GM13977 (cell line): ENCODE results near the gene MAP1LC3C.
A peak's percentile ranks its signal among the peaks of the same experiment; 100 is the strongest.
"Not testable (repeated sequence)": the region's sequence is repeated elsewhere in the genome, so short reads cannot be mapped to it uniquely, and the experiment has no call there.

Experiments used
- DNase-seq: peaks from one replicate; pipeline ENCODE4 v3.0.0; 2012; ENCODE audit warnings: low spot score
- in situ Hi-C: fragments of 300-500 bp; cut with MboI; formaldehyde crosslinking; loops from one replicate; pipeline ENCODE4 v1.12.0; 2022; ENCODE audit warnings: low sequenced_read_pairs, low pct_unique_long_range_greater_than_20kb, mixed read lengths, inconsistent platforms; ENCODE audit not compliant: unreplicated experiment
- TF ChIP-seq, protein P1 (sequence below): IDR thresholded peaks from 2 replicates; pipeline ENCODE4 v1.5.1; 2012; ENCODE audit warnings: mild to moderate bottlenecking, control low read depth; ENCODE audit not compliant: insufficient read depth; ENCODE audit errors: extremely low read depth, missing control alignments

Gene MAP1LC3C

DNA sequence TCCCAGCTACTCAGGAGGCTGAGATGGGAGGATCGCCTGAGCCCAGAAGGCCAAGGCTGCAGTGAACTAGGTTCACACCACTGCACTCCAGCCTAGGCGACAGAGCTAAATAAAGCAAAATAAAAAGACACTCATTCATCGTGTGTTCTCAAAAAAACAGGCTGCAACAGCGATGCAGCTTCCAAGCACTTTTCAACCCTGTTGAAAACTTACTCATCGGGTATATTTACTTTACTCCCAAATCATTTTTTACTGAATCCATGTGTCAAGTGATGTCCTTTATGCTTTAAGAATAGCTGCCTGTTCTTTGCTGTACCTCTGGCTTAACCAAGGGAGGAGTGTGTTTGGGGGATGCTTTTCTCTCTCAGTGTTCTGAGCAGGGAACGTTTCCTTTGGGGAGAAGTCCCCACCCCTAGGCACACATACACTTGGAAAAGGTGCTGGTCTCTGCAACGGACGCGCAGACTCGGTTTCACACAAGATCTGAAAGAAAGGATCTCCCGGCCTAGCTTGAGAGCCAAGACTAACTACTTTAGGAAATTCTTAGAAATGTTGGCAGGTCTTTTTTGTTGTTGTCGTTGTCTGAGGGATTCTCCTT, 1.4 kb downstream of the MAP1LC3C start:
- TF ChIP-seq, protein P1, sequence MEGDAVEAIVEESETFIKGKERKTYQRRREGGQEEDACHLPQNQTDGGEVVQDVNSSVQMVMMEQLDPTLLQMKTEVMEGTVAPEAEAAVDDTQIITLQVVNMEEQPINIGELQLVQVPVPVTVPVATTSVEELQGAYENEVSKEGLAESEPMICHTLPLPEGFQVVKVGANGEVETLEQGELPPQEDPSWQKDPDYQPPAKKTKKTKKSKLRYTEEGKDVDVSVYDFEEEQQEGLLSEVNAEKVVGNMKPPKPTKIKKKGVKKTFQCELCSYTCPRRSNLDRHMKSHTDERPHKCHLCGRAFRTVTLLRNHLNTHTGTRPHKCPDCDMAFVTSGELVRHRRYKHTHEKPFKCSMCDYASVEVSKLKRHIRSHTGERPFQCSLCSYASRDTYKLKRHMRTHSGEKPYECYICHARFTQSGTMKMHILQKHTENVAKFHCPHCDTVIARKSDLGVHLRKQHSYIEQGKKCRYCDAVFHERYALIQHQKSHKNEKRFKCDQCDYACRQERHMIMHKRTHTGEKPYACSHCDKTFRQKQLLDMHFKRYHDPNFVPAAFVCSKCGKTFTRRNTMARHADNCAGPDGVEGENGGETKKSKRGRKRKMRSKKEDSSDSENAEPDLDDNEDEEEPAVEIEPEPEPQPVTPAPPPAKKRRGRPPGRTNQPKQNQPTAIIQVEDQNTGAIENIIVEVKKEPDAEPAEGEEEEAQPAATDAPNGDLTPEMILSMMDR, result no peak
- no peak for DNase-seq
- in situ Hi-C loops, result loop anchor here (25.0 kb wide), 1 partner anchor 460 kb away; the partner anchor contains the start of gene KMO

DNA sequence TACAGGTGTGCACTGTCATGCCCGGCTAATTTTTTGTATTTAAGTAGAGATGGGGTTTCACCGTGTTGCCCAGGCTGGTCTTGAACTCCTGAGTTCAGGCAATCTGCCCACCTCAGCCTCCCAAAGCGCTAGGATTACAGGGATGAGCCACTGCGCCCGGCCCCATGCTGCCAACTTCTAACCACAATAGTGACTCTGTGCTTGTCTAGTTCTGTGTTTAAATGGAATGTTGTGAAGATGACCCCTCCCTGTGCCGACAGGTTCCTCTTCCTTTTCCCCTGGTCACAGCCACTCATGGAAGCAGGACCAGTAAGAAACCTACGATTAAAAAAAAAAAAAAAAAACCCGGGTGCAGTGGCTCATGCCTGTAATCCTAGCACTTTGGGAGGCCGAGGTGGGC, 4.7 kb downstream of the MAP1LC3C start:
- DNase-seq, result no peak
- in situ Hi-C loops, result loop anchor here (25.0 kb wide), 1 partner anchor 457 kb away; the partner anchor contains the start of gene KMO
- TF ChIP-seq, protein P1, result no peak

DNA sequence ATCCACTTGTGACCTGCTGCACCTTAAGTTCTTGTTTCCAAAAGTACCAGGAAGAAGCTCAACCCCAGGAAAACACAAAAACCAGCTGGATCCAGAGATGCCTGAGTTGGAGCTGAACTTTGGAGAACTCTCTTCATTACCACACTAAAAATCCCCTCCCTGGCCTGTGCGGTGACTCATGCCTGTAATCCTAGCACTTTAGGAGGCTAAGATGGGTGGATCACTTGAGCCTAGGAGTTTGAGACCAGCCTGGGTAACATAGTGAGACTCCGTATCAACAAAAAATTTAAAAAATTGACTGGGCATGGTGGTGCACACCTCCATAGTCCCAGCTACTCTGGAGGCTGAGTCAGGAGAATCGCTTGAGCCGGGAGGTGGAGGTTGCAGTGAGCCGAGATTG, 6.2 kb downstream of the MAP1LC3C start:
- in situ Hi-C loops, result loop anchor here (25.0 kb wide), 1 partner anchor 455 kb away; the partner anchor contains the start of gene KMO
- TF ChIP-seq, protein P1, result no peak

DNA sequence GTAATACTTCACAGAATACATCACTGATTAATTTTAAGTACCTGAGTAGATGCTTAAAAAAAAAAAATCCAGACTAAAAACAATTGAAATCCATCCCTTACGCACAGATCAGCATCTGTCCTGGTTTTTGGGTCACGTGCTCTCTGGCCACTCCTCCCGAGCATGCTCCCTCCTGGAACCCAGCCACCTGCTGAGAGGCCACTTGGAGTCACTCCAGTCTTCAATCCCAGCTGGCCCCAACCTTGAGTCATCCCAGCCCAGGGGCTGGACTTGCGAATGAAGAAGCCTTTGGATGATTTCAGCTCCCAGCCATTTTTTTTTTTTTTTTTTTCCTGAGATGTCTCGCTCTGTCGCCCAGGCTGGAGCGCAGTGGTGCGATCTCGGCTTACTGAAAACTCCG, 8.9 kb downstream of the MAP1LC3C start:
- in situ Hi-C loops, result loop anchor here (25.0 kb wide), 1 partner anchor 453 kb away; the partner anchor contains the start of gene KMO
- TF ChIP-seq, protein P1, result no peak

More for the DNA sequence above, 6.2 kb downstream of the MAP1LC3C start:
- no peak for DNase-seq

DNA sequence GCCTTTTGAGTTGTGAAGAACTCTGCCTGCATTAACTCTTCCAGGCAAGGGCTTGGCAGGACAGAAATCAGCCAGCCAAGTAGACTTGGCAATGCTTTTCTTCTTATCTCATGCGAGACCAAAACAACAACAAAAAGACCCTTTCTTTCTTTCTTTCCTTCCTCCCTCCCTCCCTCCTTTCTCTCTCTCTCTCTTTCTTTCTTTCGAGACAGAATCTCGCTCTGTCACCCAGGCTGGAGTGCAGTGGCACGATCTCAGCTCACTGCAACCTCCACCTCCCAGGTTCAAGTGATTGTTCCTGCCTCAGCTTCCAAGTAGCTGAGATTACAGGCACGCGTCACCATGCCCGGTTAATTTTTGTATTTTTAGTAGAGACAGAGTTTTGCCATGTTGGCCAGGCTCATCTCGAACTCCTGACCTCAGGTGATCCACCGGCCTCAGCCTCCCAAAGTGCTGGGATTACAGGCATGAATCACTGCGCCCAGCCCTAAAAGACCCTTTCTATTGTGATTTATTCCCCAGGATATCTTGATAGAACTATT, 10.4 kb downstream of the MAP1LC3C start:
- in situ Hi-C loops, result loop anchor here (25.0 kb wide), 1 partner anchor 451 kb away; the partner anchor contains the start of gene KMO
- not testable (repeated sequence) for DNase-seq

More for the DNA sequence above, 8.9 kb downstream of the MAP1LC3C start:
- DNase-seq, result no peak

DNA sequence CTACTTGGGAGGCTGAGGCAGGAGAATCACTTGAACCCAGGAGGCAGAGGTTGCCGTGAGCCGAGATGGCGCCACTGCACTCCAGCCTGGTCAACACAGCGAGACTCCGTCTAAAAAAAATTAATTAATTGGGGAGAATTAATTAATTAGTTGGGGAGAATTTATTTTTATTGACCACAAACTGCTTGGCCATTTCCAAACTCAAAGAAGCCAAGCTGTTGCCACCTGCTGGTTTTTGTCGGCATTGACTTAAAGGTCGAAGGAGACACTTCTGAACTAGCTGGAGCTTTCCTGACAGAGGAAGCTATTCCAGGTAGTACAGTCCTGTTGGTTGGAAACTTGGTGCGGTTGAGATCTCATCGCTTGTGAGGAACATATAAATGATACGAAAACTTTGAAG, 13.1 kb downstream of the MAP1LC3C start:
- DNase-seq, result peak; percentile 63
- in situ Hi-C loops, result loop anchor here (25.0 kb wide), 1 partner anchor 448 kb away; the partner anchor contains the start of gene KMO
- TF ChIP-seq, protein P1, result peak; percentile 57

DNA sequence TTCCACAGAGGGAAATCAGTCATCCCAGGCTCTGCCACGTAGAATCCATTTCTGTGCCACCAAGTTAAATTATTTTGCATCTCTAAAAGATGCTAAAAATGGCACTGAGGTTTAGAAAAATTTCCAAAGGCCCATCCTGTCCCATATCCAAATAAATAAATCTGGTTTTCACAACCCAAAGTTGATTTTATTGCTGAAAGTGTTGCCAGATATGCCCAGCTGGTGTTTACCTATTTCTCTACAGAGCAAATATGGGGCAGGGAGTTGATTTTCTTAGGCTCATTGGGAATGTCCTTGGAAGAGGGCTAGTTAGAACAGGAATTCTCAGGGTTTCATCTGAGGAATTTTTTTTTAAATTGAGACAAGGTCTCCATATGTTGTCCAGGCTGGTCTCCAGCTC, 19.0 kb downstream of the MAP1LC3C start:
- in situ Hi-C loops, result loop anchor here (25.0 kb wide), 1 partner anchor 443 kb away; the partner anchor contains the start of gene KMO
- TF ChIP-seq, protein P1, result no peak
- DNase-seq, result no peak
